KOPT-K1 (cell line): ENCODE measurements around the gene EPHB3.
"Not testable (repeated sequence)": the region's sequence is repeated elsewhere in the genome, so short reads cannot be mapped to it uniquely, and the experiment has no call there.

Source experiments
- H3K27ac ChIP-seq: fragments of 200-600 bp; sonication (generic); 2 replicates; pipeline ENCODE4 v1.5.1; 2016; ENCODE audit warnings: antibody characterized with exemption, mild to moderate bottlenecking, low read depth, low read length; ENCODE audit not compliant: poor library complexity, severe bottlenecking
- H3K36me3 ChIP-seq: fragments of 200-600 bp; sonication (generic); 2 replicates; pipeline ENCODE4 v1.5.1; 2017; ENCODE audit warnings: antibody characterized with exemption, mild to moderate bottlenecking, low read length, moderate library complexity; ENCODE audit not compliant: insufficient read depth
- H3K9me3 ChIP-seq: fragments of 200-600 bp; sonication (generic); 2 replicates; pipeline ENCODE4 v1.5.1; 2017; ENCODE audit warnings: antibody characterized with exemption, low read length, mild to moderate bottlenecking; ENCODE audit not compliant: insufficient read depth, poor library complexity, severe bottlenecking

EPHB3 gene

GRCh38 chr3:184604615-184605290, 43.2 kb downstream of the EPHB3 start:
- Histone ChIP-seq H3K36me3 (no peaks in the 10 kb centered on the region), H3K9me3 (no peaks in the 10 kb centered on the region), H3K27ac (no peak overlapping the region)

- no peak overlapping the region for H3K27ac ChIP-seq
- no peaks in the 10 kb centered on the region for H3K36me3 ChIP-seq
- H3K9me3 ChIP-seq, result no peaks in the 10 kb centered on the region
These were observed 46.6 kb downstream of the EPHB3 start for GRCh38 chr3:184608209-184608608.

GRCh38 chr3:184609476-184610244, 48.1 kb downstream of the EPHB3 start:
- Histone ChIP-seq H3K9me3 (no peaks in the 10 kb centered on the region), H3K36me3 (no peaks in the 10 kb centered on the region), H3K27ac (no peak overlapping the region)

- no peak overlapping the region for H3K27ac ChIP-seq
- H3K9me3 ChIP-seq, result no peaks in the 10 kb centered on the region
- H3K36me3 ChIP-seq, result no peaks in the 10 kb centered on the region
These were observed 48.8 kb downstream of the EPHB3 start for GRCh38 chr3:184610245-184610871.

GRCh38 chr3:184611607-184612281, 50.2 kb downstream of the EPHB3 start:
- no peaks in the 10 kb centered on the region for H3K36me3 ChIP-seq
- no peak overlapping the region for H3K27ac ChIP-seq
- H3K9me3 ChIP-seq, result no peaks in the 10 kb centered on the region

GRCh38 chr3:184615396-184615795, 53.8 kb downstream of the EPHB3 start:
- no peaks in the 10 kb centered on the region for H3K36me3 ChIP-seq
- no peak overlapping the region for H3K27ac ChIP-seq
- no peaks in the 10 kb centered on the region for H3K9me3 ChIP-seq

- H3K9me3 ChIP-seq, result no peaks in the 10 kb centered on the region
- no peak overlapping the region for H3K27ac ChIP-seq
- H3K36me3 ChIP-seq, result no peaks in the 10 kb centered on the region
These were observed 54.9 kb downstream of the EPHB3 start for GRCh38 chr3:184616436-184616835.

GRCh38 chr3:184617306-184617705, 55.7 kb downstream of the EPHB3 start:
- not testable (repeated sequence) for H3K9me3 ChIP-seq, H3K36me3 ChIP-seq

GRCh38 chr3:184618811-184619210, 57.2 kb downstream of the EPHB3 start:
- Histone ChIP-seq H3K27ac (no peak overlapping the region), H3K9me3 (no peaks in the 10 kb centered on the region), H3K36me3 (no peaks in the 10 kb centered on the region)

More at GRCh38 chr3:184617306-184617705, 55.7 kb downstream of the EPHB3 start:
- not testable (repeated sequence) for H3K27ac ChIP-seq

- H3K9me3 ChIP-seq, result no peaks in the 10 kb centered on the region
- H3K27ac ChIP-seq, result no peak overlapping the region
- no peaks in the 10 kb centered on the region for H3K36me3 ChIP-seq
These were observed 57.8 kb downstream of the EPHB3 start for GRCh38 chr3:184619369-184619768.

- H3K36me3 ChIP-seq, result no peaks in the 10 kb centered on the region
- H3K9me3 ChIP-seq, result no peaks in the 10 kb centered on the region
- H3K27ac ChIP-seq, result no peak overlapping the region
These were observed 58.3 kb downstream of the EPHB3 start for GRCh38 chr3:184619787-184620430.

- Histone ChIP-seq H3K9me3 (no peaks in the 10 kb centered on the region), H3K27ac (no peak overlapping the region), H3K36me3 (no peaks in the 10 kb centered on the region)
These were observed 59.0 kb downstream of the EPHB3 start for GRCh38 chr3:184620475-184621119.

- H3K9me3 ChIP-seq, H3K27ac ChIP-seq, H3K36me3 ChIP-seq: not testable (repeated sequence)
These were observed 60.6 kb downstream of the EPHB3 start for GRCh38 chr3:184622156-184622555.

GRCh38 chr3:184626923-184627322, 65.3 kb downstream of the EPHB3 start:
- H3K9me3 ChIP-seq, result no peaks in the 10 kb centered on the region
- no peaks in the 10 kb centered on the region for H3K36me3 ChIP-seq
- no peak overlapping the region for H3K27ac ChIP-seq
